ENCODE results near the gene MTERF4.

GRCh38 chr2:241099246-241099645 lies 2.8 kb downstream of the MTERF4 start:
- TF ChIP-seq CTCF (IDR thresholded peaks at IDR 0.05) = no peak
- no peak for TF ChIP-seq POLR2A (IDR thresholded peaks at IDR 0.05)
- TF ChIP-seq POLR2AphosphoS5 (IDR thresholded peaks at IDR 0.05) = no peak
